CD4-positive, alpha-beta T cell treated with Interleukin-12 subunit alpha and Interleukin-12 subunit beta, for 1 hour (primary cell): Measurements from ENCODE around the gene SELENOI.
"Not testable (repeated sequence)": the region's sequence is repeated elsewhere in the genome, so short reads cannot be mapped to it uniquely, and the experiment has no call there.

Experiments
- DNase-seq: peaks from one replicate; pipeline ENCODE4 v3.0.0-alpha.2; 2020

The SELENOI gene, protein sequence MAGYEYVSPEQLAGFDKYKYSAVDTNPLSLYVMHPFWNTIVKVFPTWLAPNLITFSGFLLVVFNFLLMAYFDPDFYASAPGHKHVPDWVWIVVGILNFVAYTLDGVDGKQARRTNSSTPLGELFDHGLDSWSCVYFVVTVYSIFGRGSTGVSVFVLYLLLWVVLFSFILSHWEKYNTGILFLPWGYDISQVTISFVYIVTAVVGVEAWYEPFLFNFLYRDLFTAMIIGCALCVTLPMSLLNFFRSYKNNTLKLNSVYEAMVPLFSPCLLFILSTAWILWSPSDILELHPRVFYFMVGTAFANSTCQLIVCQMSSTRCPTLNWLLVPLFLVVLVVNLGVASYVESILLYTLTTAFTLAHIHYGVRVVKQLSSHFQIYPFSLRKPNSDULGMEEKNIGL

DNA sequence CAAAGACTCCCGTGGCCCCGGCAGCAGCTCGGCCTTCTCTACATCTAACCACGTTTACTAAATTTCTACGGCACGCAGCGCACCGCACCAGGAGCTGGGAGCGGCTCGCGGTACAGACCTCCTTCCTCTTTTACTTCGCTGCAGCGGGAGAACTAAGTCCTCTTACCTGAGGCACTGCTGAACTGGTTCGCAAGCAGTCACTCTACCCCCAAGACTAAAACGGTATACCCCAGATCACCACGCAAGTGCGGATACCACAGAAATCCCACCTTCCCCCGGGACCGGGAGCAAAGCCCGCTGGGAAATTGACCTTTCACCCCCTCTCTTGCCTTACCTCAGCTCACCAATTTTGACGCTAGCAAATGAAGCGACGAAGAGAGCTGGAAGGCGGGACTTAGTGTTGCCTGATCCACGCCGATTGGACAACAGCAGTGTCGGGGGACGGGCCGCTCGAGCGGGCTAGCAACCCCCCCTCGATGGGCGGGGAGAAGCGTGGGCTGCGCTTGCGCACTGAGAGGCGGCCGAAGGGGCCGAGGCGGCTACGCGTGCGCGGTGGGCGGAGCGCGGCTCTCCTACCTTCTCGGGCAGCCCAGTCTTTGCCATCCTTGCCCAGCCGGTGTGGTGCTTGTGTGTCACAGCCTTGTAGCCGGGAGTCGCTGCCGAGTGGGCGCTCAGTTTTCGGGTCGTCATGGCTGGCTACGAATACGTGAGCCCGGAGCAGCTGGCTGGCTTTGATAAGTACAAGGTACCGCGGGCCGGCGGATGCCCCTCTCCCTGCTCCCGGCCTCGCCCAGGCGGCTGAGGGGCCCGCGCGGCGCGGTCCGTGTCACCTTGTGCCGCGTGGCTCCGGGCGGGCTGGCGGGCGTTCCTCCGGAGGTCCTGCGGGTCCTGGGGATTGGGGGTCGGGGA, at the start of gene SELENOI:
SELENOI (plus strand) TSS at position 599 of the 909 bp plus-strand sequence; CDS start at position 689, 90 bp downstream.
- DNase-seq, result peak; percentile 100

DNA sequence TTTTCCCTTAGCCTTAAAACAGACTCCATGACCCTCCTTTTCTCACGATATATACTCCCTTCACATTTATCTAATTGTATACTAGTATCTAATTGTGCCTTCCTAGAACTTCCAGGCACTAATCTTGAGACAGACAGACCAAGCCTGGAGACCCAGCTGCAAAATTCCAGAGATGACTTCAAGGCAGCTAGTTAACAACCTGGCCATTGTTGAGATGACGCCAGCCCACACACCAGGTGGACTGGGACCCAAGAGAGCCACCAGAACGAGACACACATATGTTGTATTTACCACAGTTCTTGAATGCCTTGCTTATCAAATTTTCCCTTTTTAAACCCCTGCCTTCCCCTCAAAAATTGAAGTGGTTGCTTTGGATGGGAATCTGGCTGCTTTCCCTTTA, 48.9 kb upstream of the SELENOI start:
- no peak for DNase-seq

DNA sequence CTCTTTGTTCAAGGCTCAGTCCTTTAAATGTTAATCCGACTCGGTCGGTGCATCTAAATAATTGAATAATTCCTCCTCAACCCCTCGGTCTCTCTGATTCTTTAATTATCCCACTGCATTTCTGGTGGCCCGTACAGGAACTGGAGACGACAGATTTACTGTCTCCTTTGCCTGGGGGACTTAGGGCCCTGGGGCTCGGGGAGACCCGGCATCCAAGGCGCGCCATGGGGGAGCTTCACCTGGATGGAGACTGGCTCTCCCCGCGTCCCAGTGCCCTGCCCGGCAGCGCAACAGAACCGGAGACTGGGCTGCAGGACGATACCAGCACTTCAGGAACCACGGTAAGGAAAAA, 47.7 kb upstream of the SELENOI start:
- DNase-seq, result no peak

DNA sequence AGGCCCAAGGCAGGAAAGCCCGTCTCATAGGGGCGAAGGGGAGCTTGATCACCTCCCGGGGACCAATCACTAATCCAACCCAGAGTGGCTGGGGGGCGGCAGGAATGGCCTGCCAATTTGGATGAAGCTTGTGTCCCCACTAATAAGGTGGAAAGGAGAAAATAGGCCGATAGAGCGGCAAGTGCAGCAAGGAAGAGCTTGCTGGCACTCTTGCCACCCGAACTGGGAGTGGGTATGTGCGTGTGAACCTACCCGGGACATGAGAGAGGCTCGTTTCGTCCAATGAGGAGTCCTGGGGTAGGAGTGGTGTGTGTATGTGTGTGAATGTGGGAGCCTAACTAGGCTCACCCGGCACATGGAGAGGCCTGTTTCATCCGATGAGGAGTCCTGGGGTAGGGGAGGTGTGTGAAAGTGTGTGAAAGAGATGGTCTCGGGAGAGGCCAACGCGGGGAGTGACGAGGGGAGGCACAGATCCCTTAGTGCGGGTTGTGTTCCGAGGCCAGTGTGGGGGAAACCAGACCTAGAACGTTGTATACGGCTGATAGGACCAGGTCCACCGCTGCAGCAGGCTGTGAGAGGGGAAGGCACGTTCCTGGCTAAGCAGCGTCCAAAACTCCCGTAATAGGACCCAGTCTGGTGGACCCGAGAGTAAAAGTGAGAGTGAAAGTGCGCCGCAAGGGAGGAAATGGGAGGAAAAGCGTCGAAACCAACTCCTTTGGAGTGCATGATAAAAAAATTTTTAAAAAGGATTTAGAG, 47.1 kb upstream of the SELENOI start:
- peak; percentile 26 for DNase-seq

DNA sequence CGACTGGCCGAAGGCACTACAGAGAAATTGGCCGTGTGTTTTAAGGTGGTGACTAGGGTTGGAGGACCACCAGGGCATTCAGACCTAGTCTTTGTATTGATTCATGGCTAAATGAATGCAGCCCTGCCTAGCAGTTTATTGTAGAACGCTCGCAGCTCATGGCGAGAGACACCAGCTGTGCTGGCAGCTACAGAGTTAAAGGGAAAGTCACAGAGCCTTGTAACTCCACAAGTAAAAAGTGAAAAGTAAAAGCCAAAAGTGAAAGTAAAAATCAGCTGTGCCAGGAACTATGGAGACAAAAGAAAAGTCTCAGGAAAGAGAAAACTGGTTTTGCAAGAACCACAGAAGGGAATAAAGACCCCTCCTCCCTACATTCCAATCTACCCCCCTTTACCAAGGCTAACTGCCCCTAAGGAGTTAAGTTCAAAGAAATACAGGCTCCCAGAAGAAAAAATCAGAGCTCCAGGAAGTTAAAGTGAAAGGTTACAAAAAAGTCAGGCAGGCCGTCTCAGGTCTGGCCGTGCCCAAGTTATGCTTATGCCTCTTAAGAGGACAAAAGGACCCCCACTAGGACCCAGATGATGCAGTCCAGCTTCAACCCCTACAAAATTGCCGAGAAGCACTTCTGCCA, 46.4 kb upstream of the SELENOI start:
- DNase-seq, result peak; percentile 23

DNA sequence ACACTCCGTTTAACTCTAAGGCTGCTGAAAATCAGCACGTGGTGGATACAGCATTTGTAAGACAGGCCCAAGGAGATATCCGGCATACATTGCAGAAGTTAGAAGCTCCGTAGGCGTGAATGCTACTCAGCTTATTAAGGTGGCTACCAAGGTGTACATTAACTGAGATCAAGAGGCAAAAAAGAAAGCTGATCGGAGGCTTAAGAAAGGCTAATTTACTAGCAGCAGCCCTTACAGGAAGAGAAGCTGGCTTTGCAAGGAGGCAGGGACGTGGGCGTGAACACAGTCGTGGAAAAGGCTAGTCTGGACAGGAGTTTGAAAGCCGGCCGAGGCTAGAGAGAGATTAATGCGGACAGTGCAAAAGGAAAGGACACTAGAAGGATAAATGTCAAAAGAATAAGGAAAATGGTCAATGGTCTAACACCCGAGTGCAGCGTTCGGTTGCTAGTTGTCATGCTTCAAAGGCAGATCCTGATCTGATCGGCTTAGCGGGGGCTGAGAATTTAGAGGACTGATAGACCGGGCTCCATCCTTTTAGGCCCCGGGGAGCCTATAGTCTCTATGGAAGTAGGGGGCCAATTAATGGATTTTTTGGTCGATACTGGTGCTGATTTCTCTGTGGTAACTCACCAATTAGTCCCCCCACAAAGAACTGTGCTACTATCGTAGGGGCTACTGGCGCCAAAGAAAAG, 45.6 kb upstream of the SELENOI start:
- no peak for DNase-seq

DNA sequence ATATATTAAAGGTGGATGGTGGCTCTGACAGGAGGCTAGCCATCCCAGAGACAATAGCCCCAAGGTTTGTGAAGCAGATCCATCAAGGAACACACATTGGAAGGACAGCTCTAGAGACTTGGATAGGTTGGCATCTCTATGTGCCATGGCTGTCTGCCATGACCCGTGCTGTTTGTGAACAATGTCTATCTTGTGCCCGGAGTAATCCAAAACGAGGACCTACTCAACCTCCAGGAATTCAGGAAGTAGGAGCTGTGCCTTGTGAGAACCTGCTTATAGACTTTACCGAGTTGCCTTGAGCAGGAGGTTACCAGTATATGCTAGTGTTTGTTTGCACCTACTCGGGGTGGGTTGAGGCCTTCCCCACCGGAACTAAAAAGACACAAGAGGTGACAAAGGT, 43.1 kb upstream of the SELENOI start:
- no peak for DNase-seq

DNA sequence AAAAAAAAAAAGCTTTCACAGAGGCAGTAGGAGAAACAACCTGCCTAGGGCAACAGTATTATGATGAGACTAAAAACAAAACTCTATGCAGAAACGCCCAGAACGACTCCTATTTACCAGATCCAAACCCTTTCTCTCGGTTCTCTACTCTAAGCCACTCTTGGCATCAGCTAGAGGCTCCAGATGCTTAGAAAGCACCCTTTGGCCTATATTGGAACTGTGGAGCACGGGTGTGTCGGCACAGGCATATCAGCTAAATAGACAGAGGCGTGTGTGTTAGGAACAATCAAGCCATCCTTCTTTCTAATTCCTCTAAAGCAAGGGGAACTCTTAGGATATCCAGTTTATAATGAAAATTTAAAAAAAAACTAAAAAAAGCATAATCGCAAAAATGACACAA, 40.8 kb upstream of the SELENOI start:
- DNase-seq, result not testable (repeated sequence)

DNA sequence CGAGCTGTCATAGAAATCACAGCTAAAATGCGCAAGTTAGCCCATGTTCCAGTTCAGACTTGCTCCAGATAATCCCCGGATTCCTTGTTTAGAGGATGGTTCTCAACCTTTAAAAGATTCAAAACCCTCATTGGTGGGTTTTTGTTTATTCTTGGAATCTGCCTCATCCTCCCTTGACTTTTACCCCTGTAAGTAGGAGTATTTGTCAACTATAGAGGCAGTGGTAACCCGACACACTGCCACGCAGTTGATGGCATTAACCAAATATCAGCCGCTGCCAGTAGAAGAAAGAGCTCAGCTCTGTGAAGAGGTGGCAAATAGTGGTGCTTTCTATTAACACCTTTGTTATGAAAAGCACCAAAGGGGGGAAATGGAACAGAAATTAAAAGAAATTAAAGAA, 40.4 kb upstream of the SELENOI start:
- DNase-seq, result no peak

DNA sequence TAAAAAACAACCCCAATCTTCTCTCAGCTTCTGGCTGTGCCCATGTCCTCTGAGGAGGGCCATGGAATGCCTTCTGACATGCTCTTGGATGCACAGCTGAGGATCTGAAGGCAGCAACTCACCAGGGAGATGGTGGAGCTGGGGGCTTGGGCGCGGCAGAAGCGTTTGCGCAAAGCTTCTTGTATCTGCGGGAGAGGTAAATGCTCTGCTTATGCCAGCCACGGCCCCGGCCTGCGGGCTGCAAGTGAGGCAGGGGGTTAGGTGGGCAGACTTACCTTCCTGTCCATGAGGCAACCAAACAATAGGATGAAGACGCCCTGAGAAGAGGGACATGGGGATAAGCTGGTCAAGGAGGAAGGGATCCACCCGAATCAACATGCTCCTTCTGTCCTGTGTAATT, 36.0 kb upstream of the SELENOI start:
- DNase-seq, result no peak

DNA sequence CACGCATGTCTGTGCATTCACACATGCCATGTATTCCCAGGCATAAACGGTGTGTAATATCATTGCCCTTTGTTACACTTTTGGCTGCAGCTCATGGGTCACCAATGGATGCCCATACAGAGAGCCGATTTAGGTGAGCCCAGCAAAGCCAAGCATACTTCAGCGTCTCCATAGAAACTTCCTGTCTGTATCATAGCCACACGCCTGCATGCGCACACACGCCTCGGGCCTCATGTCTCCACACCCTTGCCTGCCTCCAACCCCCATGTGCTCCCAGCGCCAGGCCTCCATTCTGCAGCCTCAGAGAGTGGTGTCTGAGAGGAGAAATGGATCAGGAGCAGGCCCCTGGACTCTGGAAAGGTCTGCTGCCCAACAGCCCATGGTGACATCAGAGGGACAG, 33.5 kb upstream of the SELENOI start:
- no peak for DNase-seq

DNA sequence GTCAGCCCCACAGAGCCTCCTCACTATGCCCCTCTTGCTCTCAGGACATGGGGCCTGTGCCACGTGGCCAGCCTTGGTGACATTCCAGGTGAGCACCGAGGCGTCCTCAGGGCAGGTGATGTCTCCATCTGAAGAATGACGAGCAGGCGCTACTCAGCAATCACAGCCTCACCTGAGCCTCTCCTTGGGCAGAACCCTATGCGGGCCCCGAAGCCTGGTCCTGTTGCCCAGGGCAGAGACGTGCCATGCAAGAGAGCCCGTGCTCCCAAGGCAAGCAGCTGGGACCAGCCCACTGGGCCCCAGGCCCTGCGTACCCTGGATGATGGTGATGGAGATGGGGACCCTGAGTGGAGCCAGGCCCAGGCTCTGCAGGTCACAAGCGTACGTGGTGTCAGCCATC, 32.5 kb upstream of the SELENOI start:
- no peak for DNase-seq

DNA sequence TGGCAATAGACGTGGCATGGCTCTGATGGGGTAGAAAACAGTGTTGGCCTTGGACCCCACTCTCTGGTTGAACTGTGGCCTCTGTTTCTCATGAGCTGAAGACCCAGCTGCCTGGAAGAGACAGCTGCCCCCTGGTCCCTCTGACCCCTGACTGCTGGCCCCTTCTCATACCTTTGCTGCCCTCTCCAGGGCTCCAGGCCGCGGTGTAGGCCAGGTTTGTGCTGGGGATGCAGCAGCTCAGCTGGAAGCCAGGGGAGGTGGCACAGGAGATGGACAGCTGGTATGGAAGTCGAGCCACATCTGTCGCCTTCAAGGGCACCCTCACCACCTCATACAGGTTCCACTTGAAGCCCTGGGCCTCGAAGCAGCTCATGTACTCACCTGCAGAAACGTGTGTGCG, 31.7 kb upstream of the SELENOI start:
- no peak for DNase-seq

DNA sequence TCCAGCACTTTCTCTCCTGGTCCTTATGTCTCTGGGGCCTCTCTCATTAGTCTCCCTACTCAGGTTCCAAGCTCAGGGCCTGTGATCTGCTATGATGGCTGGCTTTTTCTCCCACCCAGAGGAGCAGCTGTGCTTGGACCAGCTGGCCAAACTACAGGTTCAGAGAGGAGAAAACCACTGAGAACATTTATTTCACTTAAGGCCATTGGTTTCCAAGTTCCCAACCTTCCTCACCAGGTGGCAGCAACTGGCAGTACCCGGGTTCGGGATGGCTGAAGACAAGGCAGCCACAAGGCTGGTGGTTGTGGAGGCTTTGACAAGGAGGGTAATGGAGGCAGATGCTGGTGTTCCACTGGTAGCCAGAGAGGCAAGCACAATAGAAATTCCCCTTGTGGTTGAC, 29.9 kb upstream of the SELENOI start:
- no peak for DNase-seq

DNA sequence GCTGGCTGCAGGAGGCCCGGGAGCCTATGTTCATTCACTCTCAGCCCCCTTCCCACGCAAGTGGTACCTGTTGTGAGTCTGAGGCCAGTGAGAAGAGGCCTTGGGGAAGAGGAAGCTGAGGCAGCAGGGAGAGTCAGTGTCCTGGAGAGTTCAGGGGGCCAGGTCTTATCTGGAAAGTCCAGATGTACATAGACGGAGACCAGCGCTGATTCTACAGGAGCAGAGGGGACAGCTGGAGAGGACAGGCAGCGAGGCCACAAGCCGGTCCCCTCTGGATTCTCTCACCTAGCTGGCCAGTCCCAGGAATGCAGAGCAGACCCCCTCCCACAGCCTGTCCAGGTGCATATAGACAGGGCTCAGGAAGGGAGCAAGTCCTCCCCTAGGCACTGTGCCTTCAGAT, 29.1 kb upstream of the SELENOI start:
- no peak for DNase-seq

DNA sequence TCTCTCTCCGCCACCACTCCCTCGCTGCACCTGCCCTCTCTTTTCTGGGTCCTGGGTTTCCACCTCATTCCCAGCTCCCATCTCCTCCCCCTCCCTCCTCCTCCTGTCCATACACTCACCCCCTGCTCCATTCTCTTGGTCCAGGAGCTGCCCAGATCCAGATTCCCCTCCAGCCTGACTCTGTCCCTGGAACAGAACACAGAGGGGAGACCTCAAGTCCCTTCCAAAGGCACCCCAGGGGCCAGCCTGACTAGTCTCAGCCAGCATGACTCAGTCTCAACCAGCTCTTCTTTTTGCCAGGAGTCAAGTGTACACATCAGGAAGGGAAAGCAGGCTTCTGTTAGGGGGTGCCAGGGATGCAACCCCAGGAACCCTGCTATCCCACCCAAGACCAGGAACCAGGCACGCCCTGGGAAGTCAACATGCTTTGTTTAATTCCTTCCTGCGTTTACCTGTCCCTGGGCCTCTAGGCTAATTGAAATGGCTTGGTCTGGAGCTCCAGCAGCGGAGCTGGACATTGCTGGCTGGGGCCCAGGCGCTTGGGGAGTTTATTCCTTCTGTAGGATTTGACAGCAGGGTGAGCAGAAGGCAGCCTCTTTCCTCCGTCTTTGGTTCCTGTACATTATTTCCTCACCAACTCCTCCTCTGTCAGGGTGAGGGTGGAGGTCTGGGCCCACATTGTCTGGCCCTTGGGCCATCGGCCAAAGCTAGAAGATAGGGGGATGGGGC, 28.4 kb upstream of the SELENOI start:
- no peak for DNase-seq

DNA sequence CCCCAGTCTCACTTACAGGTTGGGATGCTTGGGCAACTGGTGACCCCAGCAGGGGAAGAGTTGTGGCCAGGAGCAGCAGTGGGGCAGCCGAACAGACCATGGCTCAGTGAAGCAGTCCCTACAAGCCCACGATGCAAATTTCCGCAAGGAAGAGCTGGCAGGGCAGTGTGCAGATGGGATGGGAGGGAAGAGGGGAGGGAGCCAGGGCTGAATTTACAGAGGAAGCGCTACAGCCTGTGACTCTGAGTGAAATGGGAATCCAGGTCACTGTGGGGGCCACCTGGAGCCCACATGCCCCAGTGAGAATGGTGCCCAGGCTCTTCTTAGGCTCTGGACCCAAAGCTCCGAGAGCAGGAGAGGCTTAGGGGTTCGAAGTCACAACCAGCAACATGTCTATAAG, 27.0 kb upstream of the SELENOI start:
- no peak for DNase-seq

DNA sequence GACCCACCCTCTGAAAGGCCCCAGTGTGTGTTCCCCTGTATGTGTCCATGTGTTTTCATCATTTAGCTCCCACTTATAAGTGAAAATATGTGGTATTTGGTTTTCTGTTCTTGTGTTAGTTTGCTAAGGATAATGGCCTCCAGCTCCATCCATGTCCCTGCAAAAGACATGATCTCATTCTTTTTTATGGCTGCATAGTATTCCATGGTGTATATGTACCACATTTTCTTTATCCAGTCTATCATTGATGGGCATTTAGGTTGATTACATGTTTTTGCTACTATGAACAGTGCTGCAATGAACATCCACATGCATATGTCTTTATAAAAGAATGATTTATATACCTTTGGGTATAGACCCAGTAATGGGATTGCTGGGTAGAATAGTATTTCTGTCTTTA, 21.5 kb upstream of the SELENOI start:
- not testable (repeated sequence) for DNase-seq

DNA sequence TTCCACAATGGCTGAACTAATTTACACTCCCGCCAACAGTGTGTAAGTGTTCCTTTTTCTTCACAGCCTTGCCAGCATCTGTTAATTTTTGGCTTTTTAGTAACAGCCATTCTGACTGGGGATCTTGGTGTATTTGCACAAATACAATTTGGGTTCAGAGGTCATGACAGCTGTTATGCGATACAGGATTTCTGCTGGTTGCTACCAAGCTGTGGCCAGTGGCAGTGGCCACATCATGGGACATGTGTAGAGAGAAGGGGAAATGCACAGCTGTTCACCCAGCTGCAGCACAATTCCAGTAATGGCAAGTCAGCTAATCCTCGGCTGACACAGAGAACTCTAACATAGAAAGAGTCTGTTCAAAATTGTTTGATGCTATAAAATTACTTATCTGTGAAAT, 21.0 kb upstream of the SELENOI start:
- no peak for DNase-seq

DNA sequence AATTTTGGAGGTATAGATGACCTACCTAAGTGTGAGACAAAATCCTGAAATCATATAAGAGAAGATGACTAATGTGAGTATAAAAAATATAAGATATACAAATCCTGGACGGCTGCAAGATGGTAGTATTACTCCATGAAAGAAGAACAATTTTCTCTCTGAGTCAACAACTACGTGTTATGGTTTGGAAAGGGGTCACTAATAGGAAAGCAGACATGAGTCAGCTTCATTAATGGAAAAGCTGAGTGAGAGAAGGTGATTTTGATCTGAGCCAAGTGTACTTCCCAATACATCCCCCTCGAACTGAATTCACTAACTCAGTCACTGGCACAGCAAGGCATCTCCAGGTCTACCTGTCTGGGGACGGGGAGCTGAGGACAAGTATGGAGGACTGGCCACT, 20.1 kb upstream of the SELENOI start:
- DNase-seq, result no peak

DNA sequence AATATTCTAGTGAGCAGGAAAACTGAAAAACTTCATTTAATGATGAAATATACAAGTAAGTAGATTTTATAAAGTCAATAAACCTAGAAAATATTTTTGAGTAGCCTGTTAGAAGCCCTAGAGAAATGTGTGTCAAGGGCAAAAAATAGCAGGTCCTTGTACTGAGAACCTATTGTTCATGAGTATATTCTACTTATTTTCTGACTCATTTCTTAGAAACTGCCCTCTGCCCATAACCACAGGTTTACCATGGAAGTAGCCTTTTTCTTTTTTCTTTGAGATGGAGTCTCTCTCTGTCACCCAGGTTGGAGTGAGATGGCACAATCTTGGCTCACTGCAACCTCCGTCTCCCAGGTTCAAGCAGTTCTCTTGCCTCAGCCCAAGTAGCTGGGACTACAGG, 19.4 kb upstream of the SELENOI start:
- no peak for DNase-seq
